Measurements from ENCODE around the gene GOLT1A.
"Not testable (repeated sequence)": the region's sequence is repeated elsewhere in the genome, so short reads cannot be mapped to it uniquely, and the experiment has no call there.

Gene GOLT1A

GRCh38 chr1:204248954-204249353, 35.2 kb upstream of the GOLT1A start:
- DNase-seq: no peak

- DNase-seq: no peak
Measured at GRCh38 chr1:204246876-204247275, 33.1 kb upstream of the GOLT1A start.

- no peak for DNase-seq
Measured at GRCh38 chr1:204242920-204243319, 29.1 kb upstream of the GOLT1A start.

- no peak for DNase-seq
Measured at GRCh38 chr1:204241914-204242313, 28.1 kb upstream of the GOLT1A start.

- no peak for DNase-seq
Measured at GRCh38 chr1:204241050-204241449, 27.3 kb upstream of the GOLT1A start.

- DNase-seq: no peak
Measured at GRCh38 chr1:204240233-204240632, 26.4 kb upstream of the GOLT1A start.

- DNase-seq: not testable (repeated sequence)
Measured at GRCh38 chr1:204239401-204239800, 25.6 kb upstream of the GOLT1A start.

GRCh38 chr1:204238520-204238919, 24.7 kb upstream of the GOLT1A start:
- DNase-seq: not testable (repeated sequence)

- not testable (repeated sequence) for DNase-seq
Measured at GRCh38 chr1:204237515-204237914, 23.7 kb upstream of the GOLT1A start.

GRCh38 chr1:204232526-204232925, 18.7 kb upstream of the GOLT1A start:
- DNase-seq: no peak

- no peak for DNase-seq
Measured at GRCh38 chr1:204230211-204230610, 16.4 kb upstream of the GOLT1A start.

- no peak for DNase-seq
Measured at GRCh38 chr1:204228896-204229295, 15.1 kb upstream of the GOLT1A start.

GRCh38 chr1:204227996-204228785, 14.4 kb upstream of the GOLT1A start:
- DNase-seq: no peak

GRCh38 chr1:204227351-204227750, 13.6 kb upstream of the GOLT1A start:
- DNase-seq: no peak

- no peak for DNase-seq
Measured at GRCh38 chr1:204225841-204226735, 12.3 kb upstream of the GOLT1A start.

GRCh38 chr1:204224655-204225054, 10.9 kb upstream of the GOLT1A start:
- DNase-seq: no peak

GRCh38 chr1:204223129-204223860, 9.5 kb upstream of the GOLT1A start:
- no peak for DNase-seq

GRCh38 chr1:204222764-204223055, 8.9 kb upstream of the GOLT1A start:
- DNase-seq: no peak

GRCh38 chr1:204222006-204222763, 8.4 kb upstream of the GOLT1A start:
- no peak for DNase-seq

- DNase-seq: no peak
Measured at GRCh38 chr1:204221271-204221670, 7.5 kb upstream of the GOLT1A start.

- DNase-seq: no peak
Measured at GRCh38 chr1:204219971-204220616, 6.3 kb upstream of the GOLT1A start.

GRCh38 chr1:204218552-204218951, 4.8 kb upstream of the GOLT1A start:
- no peak for DNase-seq
